Keratinocyte (primary cell): ENCODE measurements around the gene CCM2.

Experiments used
- EZH2 ChIP-seq: IDR thresholded peaks from one replicate; pipeline ENCODE4 v1.6.1; 2012; ENCODE audit warnings: inconsistent platforms, mild to moderate bottlenecking, low read length, moderate library complexity
- TF ChIP-seq, protein P1 (sequence below), 3 experiments: IDR thresholded peaks in 1 of 3; conservative IDR thresholded peaks in 1 of 3; optimal IDR thresholded peaks in 1 of 3; 2 replicates in 2 of 3; 3 replicates in 1 of 3; pipeline versions ENCODE3 to v1.5.1; 2011; ENCODE audit warnings: low read length in 3 of 3, mild to moderate bottlenecking in 3 of 3, moderate library complexity in 2 of 3, control low read depth in 1 of 3, inconsistent platforms in 1 of 3; ENCODE audit not compliant: insufficient read depth in 2 of 3; ENCODE audit errors: extremely low read depth in 1 of 3

DNA sequence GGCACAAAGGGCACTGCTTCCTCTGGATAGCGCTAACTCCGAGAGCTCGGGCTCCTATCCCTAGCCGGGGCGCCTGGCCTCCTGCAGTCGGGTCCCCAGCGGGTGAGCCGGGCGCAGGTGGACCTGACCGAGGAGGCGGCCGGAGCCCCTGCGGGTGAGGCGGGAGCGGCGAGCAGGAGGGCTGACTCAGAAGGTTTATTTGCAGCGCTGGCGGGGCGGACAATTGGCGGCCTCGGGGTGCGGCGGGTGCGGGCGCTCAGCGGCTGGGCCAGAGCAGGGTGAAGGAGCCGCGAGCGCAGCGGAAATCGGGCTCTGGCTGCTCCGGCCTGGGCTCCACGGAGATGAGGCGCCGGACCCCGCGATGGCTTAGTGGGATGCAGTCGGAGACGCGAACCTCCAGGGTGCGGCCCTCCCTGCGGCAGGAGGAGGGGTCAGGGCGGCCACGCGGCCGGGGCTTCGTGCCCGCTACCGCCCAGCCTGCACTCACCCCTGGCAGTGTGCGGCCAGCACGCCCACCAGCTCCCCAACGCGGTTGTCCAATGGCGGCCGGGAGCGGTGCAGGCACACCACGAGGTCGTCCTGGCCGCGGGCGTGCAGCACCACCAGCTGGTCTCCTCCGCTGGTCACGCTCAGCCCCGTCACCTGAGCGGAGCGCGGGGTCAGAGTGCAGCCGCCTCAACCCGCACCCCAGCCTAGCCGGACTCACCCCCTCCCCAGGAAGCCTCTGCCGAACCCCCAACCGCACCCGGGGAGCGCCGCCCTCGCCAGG lies 37.3 kb upstream of the CCM2 start:
- peak; percentile 76 for TF ChIP-seq EZH2
- TF ChIP-seq, protein P1, sequence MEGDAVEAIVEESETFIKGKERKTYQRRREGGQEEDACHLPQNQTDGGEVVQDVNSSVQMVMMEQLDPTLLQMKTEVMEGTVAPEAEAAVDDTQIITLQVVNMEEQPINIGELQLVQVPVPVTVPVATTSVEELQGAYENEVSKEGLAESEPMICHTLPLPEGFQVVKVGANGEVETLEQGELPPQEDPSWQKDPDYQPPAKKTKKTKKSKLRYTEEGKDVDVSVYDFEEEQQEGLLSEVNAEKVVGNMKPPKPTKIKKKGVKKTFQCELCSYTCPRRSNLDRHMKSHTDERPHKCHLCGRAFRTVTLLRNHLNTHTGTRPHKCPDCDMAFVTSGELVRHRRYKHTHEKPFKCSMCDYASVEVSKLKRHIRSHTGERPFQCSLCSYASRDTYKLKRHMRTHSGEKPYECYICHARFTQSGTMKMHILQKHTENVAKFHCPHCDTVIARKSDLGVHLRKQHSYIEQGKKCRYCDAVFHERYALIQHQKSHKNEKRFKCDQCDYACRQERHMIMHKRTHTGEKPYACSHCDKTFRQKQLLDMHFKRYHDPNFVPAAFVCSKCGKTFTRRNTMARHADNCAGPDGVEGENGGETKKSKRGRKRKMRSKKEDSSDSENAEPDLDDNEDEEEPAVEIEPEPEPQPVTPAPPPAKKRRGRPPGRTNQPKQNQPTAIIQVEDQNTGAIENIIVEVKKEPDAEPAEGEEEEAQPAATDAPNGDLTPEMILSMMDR (optimal IDR thresholded peaks at IDR 0.05 in 1 of 3, IDR thresholded peaks at IDR 0.05 in 1 of 3, conservative IDR thresholded peaks at IDR 0.05 in 1 of 3; ENCODE audit: extremely low read depth in 1 of 3, insufficient read depth in 2 of 3, low read length in 3 of 3), result peak in 1 of 3 experiments; percentile 44
